ENCODE results near the gene ZMAT5.

ZMAT5 gene

GRCh38 chr22:29697853-29698598 is 68.8 kb downstream of the ZMAT5 start:
- Histone ChIP-seq H3K27me3 (ENCODE audit: insufficient read depth, low read length) (no peaks in the 10 kb centered on the region), H3K4me1 (ENCODE audit: control insufficient read depth, insufficient read depth, low read length, unreplicated experiment) (peaks cover 20% of the 10 kb centered on the region), H3K27ac (ENCODE audit: low read depth, low read length) (no peak overlapping the region), H3K4me3 (ENCODE audit: low read depth, low read length) (no peak overlapping the region), H3K79me2 (ENCODE audit: control insufficient read depth, insufficient read depth, low read length, unreplicated experiment) (no peaks in the 10 kb centered on the region), H3K36me3 (ENCODE audit: insufficient read depth, low read length) (no peaks in the 10 kb centered on the region), H2AFZ (ENCODE audit: low read length, unreplicated experiment) (no peak overlapping the region)

- Histone ChIP-seq H3K79me2 (ENCODE audit: control insufficient read depth, insufficient read depth, low read length, unreplicated experiment) (no peaks in the 10 kb centered on the region), H3K27ac (ENCODE audit: low read depth, low read length) (no peak overlapping the region), H3K36me3 (ENCODE audit: insufficient read depth, low read length) (no peaks in the 10 kb centered on the region), H3K27me3 (ENCODE audit: insufficient read depth, low read length) (no peaks in the 10 kb centered on the region), H3K4me3 (ENCODE audit: low read depth, low read length) (no peak overlapping the region), H2AFZ (ENCODE audit: low read length, unreplicated experiment) (no peak overlapping the region), H3K4me1 (ENCODE audit: control insufficient read depth, insufficient read depth, low read length, unreplicated experiment) (peaks cover 2% of the 10 kb centered on the region)
Observed at GRCh38 chr22:29695129-29695926, 71.5 kb downstream of the ZMAT5 start.

GRCh38 chr22:29693671-29694070 is 73.1 kb downstream of the ZMAT5 start:
- Histone ChIP-seq H3K79me2 (ENCODE audit: control insufficient read depth, insufficient read depth, low read length, unreplicated experiment) (no peaks in the 10 kb centered on the region), H3K4me3 (ENCODE audit: low read depth, low read length) (no peak overlapping the region), H3K4me1 (ENCODE audit: control insufficient read depth, insufficient read depth, low read length, unreplicated experiment) (no peaks in the 10 kb centered on the region), H3K36me3 (ENCODE audit: insufficient read depth, low read length) (no peaks in the 10 kb centered on the region), H2AFZ (ENCODE audit: low read length, unreplicated experiment) (no peak overlapping the region), H3K27ac (ENCODE audit: low read depth, low read length) (no peak overlapping the region), H3K27me3 (ENCODE audit: insufficient read depth, low read length) (no peaks in the 10 kb centered on the region)

DNA sequence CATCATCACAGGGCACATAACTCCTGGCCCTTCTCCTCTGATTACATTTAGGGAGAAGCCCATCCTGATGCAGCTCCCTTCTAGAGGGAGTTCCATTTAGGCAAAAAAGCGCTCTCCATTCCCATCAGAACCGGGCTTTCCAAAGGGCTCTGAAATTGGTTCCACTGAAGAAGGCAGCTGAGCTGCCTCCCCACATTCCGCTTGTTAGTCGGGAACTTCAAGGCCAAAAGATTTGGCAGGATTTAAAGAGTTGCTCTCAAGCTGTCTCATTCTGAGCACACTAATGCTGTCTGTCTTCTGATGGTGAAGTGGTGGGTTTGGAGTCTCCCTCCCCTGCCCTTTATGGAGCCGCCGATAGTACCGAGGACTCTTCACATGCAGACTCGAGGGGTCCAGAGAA is 73.6 kb downstream of the ZMAT5 start:
- Histone ChIP-seq H3K36me3 (ENCODE audit: insufficient read depth, low read length) (no peaks in the 10 kb centered on the region), H3K4me1 (ENCODE audit: control insufficient read depth, insufficient read depth, low read length, unreplicated experiment) (no peaks in the 10 kb centered on the region), H2AFZ (ENCODE audit: low read length, unreplicated experiment) (no peak overlapping the region), H3K4me3 (ENCODE audit: low read depth, low read length) (no peak overlapping the region), H3K79me2 (ENCODE audit: control insufficient read depth, insufficient read depth, low read length, unreplicated experiment) (no peaks in the 10 kb centered on the region), H3K27ac (ENCODE audit: low read depth, low read length) (no peak overlapping the region), H3K27me3 (ENCODE audit: insufficient read depth, low read length) (no peaks in the 10 kb centered on the region)

GRCh38 chr22:29692327-29692640 is 74.5 kb downstream of the ZMAT5 start:
- H3K4me1 ChIP-seq (ENCODE audit: control insufficient read depth, insufficient read depth, low read length, unreplicated experiment) = no peaks in the 10 kb centered on the region
- H2AFZ ChIP-seq (ENCODE audit: low read length, unreplicated experiment) = no peak overlapping the region
- no peak overlapping the region for H3K27ac ChIP-seq (ENCODE audit: low read depth, low read length)

GRCh38 chr22:29691636-29692326 is 75.0 kb downstream of the ZMAT5 start:
- Histone ChIP-seq H3K4me1 (ENCODE audit: control insufficient read depth, insufficient read depth, low read length, unreplicated experiment) (no peaks in the 10 kb centered on the region), H3K79me2 (ENCODE audit: control insufficient read depth, insufficient read depth, low read length, unreplicated experiment) (no peaks in the 10 kb centered on the region), H3K36me3 (ENCODE audit: insufficient read depth, low read length) (no peaks in the 10 kb centered on the region), H3K27me3 (ENCODE audit: insufficient read depth, low read length) (no peaks in the 10 kb centered on the region), H2AFZ (ENCODE audit: low read length, unreplicated experiment) (no peak overlapping the region), H3K27ac (ENCODE audit: low read depth, low read length) (no peak overlapping the region), H3K4me3 (ENCODE audit: low read depth, low read length) (no peak overlapping the region)

More at GRCh38 chr22:29692327-29692640, 74.5 kb downstream of the ZMAT5 start:
- H3K4me3 ChIP-seq (ENCODE audit: low read depth, low read length) = no peak overlapping the region
- H3K27me3 ChIP-seq (ENCODE audit: insufficient read depth, low read length) = no peaks in the 10 kb centered on the region
- H3K79me2 ChIP-seq (ENCODE audit: control insufficient read depth, insufficient read depth, low read length, unreplicated experiment) = no peaks in the 10 kb centered on the region
- H3K36me3 ChIP-seq (ENCODE audit: insufficient read depth, low read length) = no peaks in the 10 kb centered on the region

- no peak overlapping the region for H2AFZ ChIP-seq (ENCODE audit: low read length, unreplicated experiment)
- no peaks in the 10 kb centered on the region for H3K4me1 ChIP-seq (ENCODE audit: control insufficient read depth, insufficient read depth, low read length, unreplicated experiment)
- no peaks in the 10 kb centered on the region for H3K36me3 ChIP-seq (ENCODE audit: insufficient read depth, low read length)
- no peak overlapping the region for H3K4me3 ChIP-seq (ENCODE audit: low read depth, low read length)
- H3K27me3 ChIP-seq (ENCODE audit: insufficient read depth, low read length) = no peaks in the 10 kb centered on the region
- H3K27ac ChIP-seq (ENCODE audit: low read depth, low read length) = no peak overlapping the region
- H3K79me2 ChIP-seq (ENCODE audit: control insufficient read depth, insufficient read depth, low read length, unreplicated experiment) = no peaks in the 10 kb centered on the region
Observed at GRCh38 chr22:29690476-29690875, 76.3 kb downstream of the ZMAT5 start.

- Histone ChIP-seq H3K4me1 (ENCODE audit: control insufficient read depth, insufficient read depth, low read length, unreplicated experiment) (no peaks in the 10 kb centered on the region), H3K27ac (ENCODE audit: low read depth, low read length) (no peak overlapping the region), H3K79me2 (ENCODE audit: control insufficient read depth, insufficient read depth, low read length, unreplicated experiment) (no peaks in the 10 kb centered on the region), H3K27me3 (ENCODE audit: insufficient read depth, low read length) (no peaks in the 10 kb centered on the region), H3K36me3 (ENCODE audit: insufficient read depth, low read length) (no peaks in the 10 kb centered on the region), H3K4me3 (ENCODE audit: low read depth, low read length) (no peak overlapping the region), H2AFZ (ENCODE audit: low read length, unreplicated experiment) (no peak overlapping the region)
Observed at GRCh38 chr22:29689880-29690213, 77.0 kb downstream of the ZMAT5 start.

GRCh38 chr22:29689206-29689879 is 77.5 kb downstream of the ZMAT5 start:
- no peaks in the 10 kb centered on the region for H3K36me3 ChIP-seq (ENCODE audit: insufficient read depth, low read length)
- no peak overlapping the region for H2AFZ ChIP-seq (ENCODE audit: low read length, unreplicated experiment)
- no peaks in the 10 kb centered on the region for H3K4me1 ChIP-seq (ENCODE audit: control insufficient read depth, insufficient read depth, low read length, unreplicated experiment)
- no peak overlapping the region for H3K4me3 ChIP-seq (ENCODE audit: low read depth, low read length)
- H3K27me3 ChIP-seq (ENCODE audit: insufficient read depth, low read length) = no peaks in the 10 kb centered on the region
- no peak overlapping the region for H3K27ac ChIP-seq (ENCODE audit: low read depth, low read length)
- no peaks in the 10 kb centered on the region for H3K79me2 ChIP-seq (ENCODE audit: control insufficient read depth, insufficient read depth, low read length, unreplicated experiment)

DNA sequence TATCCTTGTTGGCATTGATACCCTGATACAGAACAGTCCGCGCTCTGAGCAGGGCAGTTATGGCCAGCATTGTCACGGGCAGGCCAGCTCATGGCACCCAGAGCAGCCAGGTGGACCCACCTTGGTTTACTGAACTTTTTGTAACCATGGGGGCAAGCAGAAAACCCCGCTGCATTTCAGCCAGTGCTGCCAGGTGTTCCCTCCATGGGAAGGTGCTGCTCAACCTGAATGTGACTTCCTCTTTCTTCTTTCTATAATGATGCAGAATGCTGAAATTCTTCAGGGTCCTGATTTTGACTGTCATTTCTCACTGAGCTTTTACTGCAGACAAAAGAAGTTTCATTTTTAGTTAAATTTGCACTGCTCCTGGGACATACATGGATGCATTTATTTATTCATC is 82.6 kb downstream of the ZMAT5 start:
- Histone ChIP-seq H3K27ac (ENCODE audit: low read depth, low read length) (no peak overlapping the region), H2AFZ (ENCODE audit: low read length, unreplicated experiment) (no peak overlapping the region), H3K4me1 (ENCODE audit: control insufficient read depth, insufficient read depth, low read length, unreplicated experiment) (no peaks in the 10 kb centered on the region), H3K4me3 (ENCODE audit: low read depth, low read length) (no peak overlapping the region), H3K27me3 (ENCODE audit: insufficient read depth, low read length) (no peaks in the 10 kb centered on the region), H3K79me2 (ENCODE audit: control insufficient read depth, insufficient read depth, low read length, unreplicated experiment) (no peaks in the 10 kb centered on the region), H3K36me3 (ENCODE audit: insufficient read depth, low read length) (no peaks in the 10 kb centered on the region)

Measured in ACC112 (cell line).